Testis (tissue), 3 donors: ENCODE results near the gene KRTCAP3. TPM values are rescaled to one million over a fixed set of nuclear protein-coding genes. Genes with fewer than 3 reads are reported as not detected.

ENCODE experiments used
- DNase-seq: peaks from one replicate; pipeline ENCODE4 v3.0.0-alpha.2; 2019
- H3K27ac ChIP-seq, 2 donors: fragments of 200-600 bp; sonication (generic); one replicate each; pipeline ENCODE4 v1.5.1; 2019
- H3K27me3 ChIP-seq: fragments of 200-600 bp; sonication (generic); one replicate; pipeline ENCODE4 v1.5.1; 2019
- H3K36me3 ChIP-seq: fragments of 200-600 bp; sonication (generic); one replicate; pipeline ENCODE4 v1.5.1; 2017; ENCODE audit warnings: low read depth; ENCODE audit errors: missing control alignments
- H3K4me1 ChIP-seq: fragments of 200-600 bp; sonication (generic); one replicate; pipeline ENCODE4 v1.5.1; 2019
- H3K4me3 ChIP-seq, 2 donors: fragments of 200-600 bp; sonication (generic); one replicate each; pipeline ENCODE4 v1.5.1; 2017 to 2019
- H3K9me3 ChIP-seq: fragments of 200-600 bp; sonication (generic); one replicate; pipeline ENCODE4 v1.5.1; 2017
- POLR2A ChIP-seq: fragments of 450-650 bp; IDR thresholded peaks from one replicate; pipeline ENCODE4 v1.6.1; 2017; ENCODE audit warnings: antibody characterized with exemption, mild to moderate bottlenecking, moderate library complexity
- WGBS, 2 donors: methylation state at CpG; one replicate each; pipeline ENCODE4 v1.1.5; 2018; 5-methylcytosine and 5-hydroxymethylcytosine counted together
- intact Hi-C: fragments of 100-400 bp; cut with DNase I; formaldehyde crosslinking; loops from one replicate; pipeline ENCODE4 v1.15.1; 2023; ENCODE audit warnings: low total_unique reads
- polyA plus RNA-seq: library from polyadenylated mRNA; stranded (reverse); fragments of 350-450 nt; fragmentation: Illumina TruSeq; extraction: RNeasy Lipid Tissue Mini Kit (QIAGEN cat#74804); gene quantifications from one replicate; pipeline ENCODE4 v1.2.3, GENCODE V29; 2014; ENCODE audit warnings: low read depth, low replicate concordance; ENCODE audit not compliant: insufficient read depth
- total RNA-seq, 2 donors: library from RNA; depleted of rRNA; stranded (reverse); fragments of >200 nt; gene quantifications; one replicate each; pipeline ENCODE4 v1.2.3, GENCODE V29; 2016
- TF ChIP-seq, protein P1 (sequence below), 3 experiments: fragments of 450-650 bp in 2 of 3; fragments of 200-600 bp in 1 of 3; sonication (generic) in 1 of 3; IDR thresholded peaks; one replicate each; pipeline ENCODE4 v1.5.1; 2016 to 2019; ENCODE audit warnings: antibody characterized with exemption in 3 of 3, mild to moderate bottlenecking in 2 of 3, moderate library complexity in 1 of 3

Gene KRTCAP3
- total and polyA plus RNA-seq, 3 donors from 2014 or later: 4.3 to 6.8 (median 5.1) TPM

DNA sequence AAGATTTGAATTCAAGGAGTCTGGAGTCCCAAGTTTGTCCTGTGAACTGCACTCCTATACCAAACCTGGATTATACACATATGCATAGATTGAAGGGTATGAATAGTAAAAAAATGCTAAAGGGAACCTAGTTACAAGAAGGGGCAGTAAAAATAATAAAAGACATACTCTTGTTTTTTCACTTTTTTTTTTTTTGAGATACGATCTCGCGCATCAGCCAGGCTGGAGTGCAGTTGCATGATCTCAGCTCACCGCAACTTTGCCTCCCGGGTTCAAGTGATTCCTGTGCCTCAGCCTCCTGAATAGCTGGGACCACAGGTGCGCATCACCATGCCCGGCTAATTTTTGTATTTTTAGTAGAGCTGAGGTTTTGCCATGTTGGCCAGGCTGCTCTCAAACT lies 22.3 kb downstream of the KRTCAP3 start:
- Histone ChIP-seq H3K27me3 (no peaks in the 10 kb centered on the region), H3K36me3 (no peaks in the 10 kb centered on the region), H3K4me1 (no peaks in the 10 kb centered on the region), H3K4me3 (no peak overlapping the region), H3K27ac (no peak overlapping the region), H3K9me3 (no peaks in the 10 kb centered on the region)
- intact Hi-C loops: no loop called here
- 94 to 98% methylated on average over 7 of the region's 7 CpGs for WGBS, 2 donors
- TF ChIP-seq POLR2A: no peak
- TF ChIP-seq, protein P1, sequence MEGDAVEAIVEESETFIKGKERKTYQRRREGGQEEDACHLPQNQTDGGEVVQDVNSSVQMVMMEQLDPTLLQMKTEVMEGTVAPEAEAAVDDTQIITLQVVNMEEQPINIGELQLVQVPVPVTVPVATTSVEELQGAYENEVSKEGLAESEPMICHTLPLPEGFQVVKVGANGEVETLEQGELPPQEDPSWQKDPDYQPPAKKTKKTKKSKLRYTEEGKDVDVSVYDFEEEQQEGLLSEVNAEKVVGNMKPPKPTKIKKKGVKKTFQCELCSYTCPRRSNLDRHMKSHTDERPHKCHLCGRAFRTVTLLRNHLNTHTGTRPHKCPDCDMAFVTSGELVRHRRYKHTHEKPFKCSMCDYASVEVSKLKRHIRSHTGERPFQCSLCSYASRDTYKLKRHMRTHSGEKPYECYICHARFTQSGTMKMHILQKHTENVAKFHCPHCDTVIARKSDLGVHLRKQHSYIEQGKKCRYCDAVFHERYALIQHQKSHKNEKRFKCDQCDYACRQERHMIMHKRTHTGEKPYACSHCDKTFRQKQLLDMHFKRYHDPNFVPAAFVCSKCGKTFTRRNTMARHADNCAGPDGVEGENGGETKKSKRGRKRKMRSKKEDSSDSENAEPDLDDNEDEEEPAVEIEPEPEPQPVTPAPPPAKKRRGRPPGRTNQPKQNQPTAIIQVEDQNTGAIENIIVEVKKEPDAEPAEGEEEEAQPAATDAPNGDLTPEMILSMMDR (IDR thresholded peaks at IDR 0.05): no peak
- no peak for DNase-seq

GRCh38 chr2:27471961-27472360 lies 29.8 kb downstream of the KRTCAP3 start:
- Histone ChIP-seq H3K27me3 (no peaks in the 10 kb centered on the region), H3K9me3 (no peaks in the 10 kb centered on the region), H3K4me1 (no peaks in the 10 kb centered on the region), H3K4me3 (no peak overlapping the region), H3K36me3 (no peaks in the 10 kb centered on the region), H3K27ac (no peak overlapping the region)
- TF ChIP-seq POLR2A: no peak
- TF ChIP-seq, protein P1 (IDR thresholded peaks at IDR 0.05): no peak
- 91 to 95% methylated on average over 5 of the region's 5 CpGs for WGBS, 2 donors
- no peak for DNase-seq
- intact Hi-C loops: no loop called here

DNA sequence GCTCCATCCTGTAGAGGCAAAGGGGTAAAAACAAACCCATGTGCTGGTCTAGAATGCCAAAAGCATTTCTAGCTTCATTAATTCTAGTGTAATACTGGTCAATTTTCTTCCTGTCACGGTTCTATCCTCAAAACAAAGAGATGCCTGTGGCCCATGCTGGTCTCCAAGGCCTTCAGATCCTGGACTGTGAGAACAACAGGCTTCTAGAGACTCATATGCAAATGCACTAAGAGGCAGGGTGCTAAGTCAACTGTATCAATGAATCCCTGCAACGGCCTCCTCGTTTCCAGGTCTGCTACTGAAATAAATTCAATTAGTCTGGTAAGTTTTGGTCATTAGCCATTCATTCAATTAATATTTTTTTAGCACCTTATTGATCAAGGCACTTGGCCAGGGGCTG lies 43.3 kb downstream of the KRTCAP3 start:
- intact Hi-C loops: no loop called here
- no peak for TF ChIP-seq POLR2A
- TF ChIP-seq, protein P1 (IDR thresholded peaks at IDR 0.05): no peak
- Histone ChIP-seq H3K4me1 (peaks cover 7% of the 10 kb centered on the region), H3K27ac (no peak overlapping the region), H3K36me3 (no peaks in the 10 kb centered on the region), H3K27me3 (no peaks in the 10 kb centered on the region), H3K4me3 (no peak overlapping the region), H3K9me3 (no peaks in the 10 kb centered on the region)
- no peak for DNase-seq
- 72 to 83% methylated on average over 3 of the region's 3 CpGs for WGBS, 2 donors

DNA sequence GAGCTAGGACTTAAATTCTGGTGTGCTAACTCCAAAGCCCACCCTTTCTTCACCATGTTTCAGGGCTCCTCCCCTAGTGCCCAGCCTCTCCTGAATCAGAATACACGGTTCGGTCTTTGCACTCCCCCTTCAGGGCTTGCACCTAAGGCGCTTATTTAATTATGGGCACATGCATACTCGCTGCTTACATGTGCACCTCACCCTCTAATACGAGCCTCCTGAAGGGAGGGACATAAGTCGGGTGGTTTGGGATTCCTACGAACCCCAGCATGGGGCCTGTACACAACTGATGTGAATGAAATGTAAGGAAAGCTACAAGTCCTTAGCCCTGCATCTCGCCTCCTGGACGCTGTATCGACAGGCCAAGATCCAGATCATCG lies 46.9 kb downstream of the KRTCAP3 start:
- peak; percentile 25 for DNase-seq
- H3K27me3 ChIP-seq: no peaks in the 10 kb centered on the region
- H3K27ac ChIP-seq: peak overlapping the region in 1 of 2 donors; percentile 73
- WGBS, 2 donors: 0 to 1% methylated on average over 11 of the region's 11 CpGs
- intact Hi-C loops: no loop called here
- peak overlapping the region; percentile 63 for H3K4me3 ChIP-seq
- no peaks in the 10 kb centered on the region for H3K9me3 ChIP-seq
- no peak for TF ChIP-seq POLR2A
- TF ChIP-seq, protein P1 (IDR thresholded peaks at IDR 0.05): no peak
- no peaks in the 10 kb centered on the region for H3K36me3 ChIP-seq
- H3K4me1 ChIP-seq: peaks cover 12% of the 10 kb centered on the region
